Right lobe of liver (tissue), 6 donors: Measurements from ENCODE around the gene CANT1. TPM values are rescaled to one million over a fixed set of nuclear protein-coding genes. Genes with fewer than 3 reads are reported as not detected.

ENCODE experiments used
- ATAC-seq, 4 donors: fragments of 200-7000 bp; cut with Tn5 transposase; one replicate each; pipeline ENCODE4 v1.9.1; 2020; ENCODE audit warnings: mild to moderate bottlenecking in 4 of 4, moderate library complexity in 4 of 4
- DNase-seq, 3 donors: peaks; one replicate each; pipeline ENCODE4 v3.0.0-alpha.2; 2020
- H3K27ac ChIP-seq, 3 donors: fragments of 200-600 bp; one replicate each; pipeline ENCODE4 v1.8.0; 2022
- H3K27me3 ChIP-seq, 2 donors: fragments of 200-600 bp; one replicate each; pipeline ENCODE4 v1.8.0; 2022
- H3K36me3 ChIP-seq, 4 donors: fragments of 200-600 bp; sonication (generic) in 1 of 4; one replicate each; pipeline versions ENCODE4 v1.5.1 to v1.8.0; 2017 to 2022; ENCODE audit warnings: control low read depth in 1 of 4
- H3K4me1 ChIP-seq, 4 donors: fragments of 200-600 bp; sonication (generic) in 1 of 4; one replicate each; pipeline versions ENCODE4 v1.5.1 to v1.8.0; 2017 to 2022; ENCODE audit warnings: control low read depth in 1 of 4
- H3K4me3 ChIP-seq, 3 donors: fragments of 200-600 bp; one replicate each; pipeline ENCODE4 v1.8.0; 2022
- H3K9me3 ChIP-seq, 4 donors: fragments of 200-600 bp; sonication (generic) in 1 of 4; one replicate each; pipeline versions ENCODE4 v1.5.1 to v1.8.0; 2017 to 2022; ENCODE audit warnings: control low read depth in 1 of 4
- POLR2A ChIP-seq: fragments of 450-650 bp; IDR thresholded peaks from one replicate; pipeline ENCODE4 v1.6.1; 2017; ENCODE audit warnings: antibody characterized with exemption, mild to moderate bottlenecking
- WGBS: methylation state at CpG from one replicate; pipeline ENCODE4 v1.1.6; 2018; ENCODE audit warnings: low coverage, low lambda C conversion rate; ENCODE audit not compliant: insufficient coverage; ENCODE audit errors: missing lambda C conversion rate; 5-methylcytosine and 5-hydroxymethylcytosine counted together
- intact Hi-C, 2 donors: fragments of 100-400 bp; cut with DNase I; formaldehyde crosslinking; loops; one replicate each; pipeline versions ENCODE4 v1.11.2 to v1.14.1; 2022
- total RNA-seq, 6 experiments: library from RNA; depleted of rRNA in 2 of 6; stranded (reverse); fragments of >200 nt in 2 of 6; fragmentation: NEBNext Ultra II Directional in 3 of 6; extraction: Animal tissue kit (Norgen Biotek cat#: 25700) in 3 of 6; gene quantifications; one replicate each; pipeline versions ENCODE4 v1.1.0 to v1.2.4, GENCODE V29; 2016 to 2023
- TF ChIP-seq, protein P1 (sequence below), 4 donors: fragments of 200-600 bp in 3 of 4; fragments of 450-650 bp in 1 of 4; IDR thresholded peaks; one replicate each; pipeline versions ENCODE4 v1.5.1 to v1.8.0; 2016 to 2022; ENCODE audit warnings: antibody characterized with exemption in 4 of 4, mild to moderate bottlenecking in 2 of 4
- donor health status: DM: no; HTN: yes; CAD: no.
- donor health status: DM: no; HTN: no; CAD: no.
- donor health status: DM: no; HTN: no; CAD: no.
- donor health status: DM: no; HTN: yes; CAD: no.
- donor health status: DM: no; HTN: yes; CAD: no.

Gene CANT1
- total RNA-seq, 6 experiments from 2014 or later, result 15.6 to 26.3 (median 18.7) TPM

DNA sequence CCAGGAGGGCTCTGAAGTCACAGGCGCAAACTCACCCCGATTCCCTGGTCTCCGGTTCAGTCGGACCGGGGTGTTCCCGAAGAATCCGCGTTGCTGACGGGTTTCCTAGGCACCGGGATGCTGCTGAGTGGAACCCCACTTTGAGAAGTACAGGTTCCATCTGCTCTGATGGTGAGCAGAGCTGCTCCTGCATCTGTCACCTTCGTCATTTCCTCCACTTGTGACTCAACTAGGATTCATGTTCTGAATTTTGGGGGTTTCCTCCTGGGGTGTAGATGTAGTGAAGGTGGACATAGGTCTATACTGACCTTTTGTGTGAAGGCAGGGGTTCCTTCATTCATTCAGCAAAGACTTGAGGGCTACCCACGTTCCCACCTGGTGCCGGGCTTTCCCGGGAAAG is 54.9 kb downstream of the CANT1 start:
- H3K27me3 ChIP-seq, result no peaks in the 10 kb centered on the region
- no peaks in the 10 kb centered on the region for H3K36me3 ChIP-seq
- no peak for TF ChIP-seq POLR2A
- TF ChIP-seq, protein P1, sequence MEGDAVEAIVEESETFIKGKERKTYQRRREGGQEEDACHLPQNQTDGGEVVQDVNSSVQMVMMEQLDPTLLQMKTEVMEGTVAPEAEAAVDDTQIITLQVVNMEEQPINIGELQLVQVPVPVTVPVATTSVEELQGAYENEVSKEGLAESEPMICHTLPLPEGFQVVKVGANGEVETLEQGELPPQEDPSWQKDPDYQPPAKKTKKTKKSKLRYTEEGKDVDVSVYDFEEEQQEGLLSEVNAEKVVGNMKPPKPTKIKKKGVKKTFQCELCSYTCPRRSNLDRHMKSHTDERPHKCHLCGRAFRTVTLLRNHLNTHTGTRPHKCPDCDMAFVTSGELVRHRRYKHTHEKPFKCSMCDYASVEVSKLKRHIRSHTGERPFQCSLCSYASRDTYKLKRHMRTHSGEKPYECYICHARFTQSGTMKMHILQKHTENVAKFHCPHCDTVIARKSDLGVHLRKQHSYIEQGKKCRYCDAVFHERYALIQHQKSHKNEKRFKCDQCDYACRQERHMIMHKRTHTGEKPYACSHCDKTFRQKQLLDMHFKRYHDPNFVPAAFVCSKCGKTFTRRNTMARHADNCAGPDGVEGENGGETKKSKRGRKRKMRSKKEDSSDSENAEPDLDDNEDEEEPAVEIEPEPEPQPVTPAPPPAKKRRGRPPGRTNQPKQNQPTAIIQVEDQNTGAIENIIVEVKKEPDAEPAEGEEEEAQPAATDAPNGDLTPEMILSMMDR (IDR thresholded peaks at IDR 0.05), result no peak
- no peak overlapping the region for H3K27ac ChIP-seq
- H3K4me1 ChIP-seq, result no peaks in the 10 kb centered on the region
- intact Hi-C loops, result no loop called here
- no CpG with 5 or more reads among the region's 14 CpGs for WGBS
- no peak overlapping the region for H3K4me3 ChIP-seq
- no peaks in the 10 kb centered on the region for H3K9me3 ChIP-seq
- ATAC-seq, result no peak
- DNase-seq, result no peak

DNA sequence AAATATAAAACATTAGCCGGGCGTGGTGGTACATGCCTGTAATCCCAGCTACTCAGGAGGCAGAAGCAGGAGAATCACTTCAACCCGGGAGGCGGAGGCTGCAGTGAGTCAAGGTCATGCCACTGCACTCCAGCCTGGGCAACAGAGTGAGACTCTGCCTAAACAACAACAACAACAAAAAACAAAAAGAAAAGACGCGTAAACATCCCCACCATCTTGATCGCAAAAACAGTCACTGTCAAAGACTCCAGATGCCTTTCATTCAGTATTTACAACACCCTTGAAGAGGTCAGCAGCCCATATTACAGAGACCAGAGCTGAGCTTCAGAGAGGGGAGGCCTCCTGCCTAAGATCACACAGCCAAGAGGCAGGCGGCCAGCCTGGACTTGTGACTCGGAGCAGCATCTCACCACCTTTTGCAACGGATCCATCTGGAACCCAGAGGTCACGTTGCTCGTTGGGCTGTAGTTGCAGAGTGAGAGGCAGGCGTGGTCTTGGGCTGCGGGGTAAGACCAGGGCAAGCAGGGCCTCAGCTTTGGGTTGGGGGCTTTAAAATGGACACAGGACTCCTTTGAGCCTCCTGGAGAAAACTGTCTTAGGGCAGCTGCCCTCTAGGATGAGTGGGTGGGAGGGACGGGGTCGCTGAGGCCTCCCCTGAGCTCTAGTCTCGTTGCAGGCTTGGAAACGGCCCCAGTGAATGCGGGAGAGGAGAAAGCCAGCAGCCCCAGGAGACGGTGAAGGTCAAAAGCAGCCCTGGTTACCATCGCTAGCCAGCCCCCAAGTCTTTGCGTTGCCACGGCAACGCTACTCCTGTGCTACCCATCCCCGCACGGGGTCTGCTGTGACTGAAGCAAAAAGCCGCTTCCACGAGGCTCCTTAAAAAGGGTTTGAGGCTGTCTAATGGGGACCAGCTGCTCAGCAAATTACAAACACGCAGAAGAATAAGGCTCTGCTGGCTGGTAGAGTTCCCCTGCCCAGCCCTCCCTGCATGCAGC is 55.9 kb downstream of the CANT1 start:
- H3K27me3 ChIP-seq, result no peaks in the 10 kb centered on the region
- H3K27ac ChIP-seq, result no peak overlapping the region
- H3K36me3 ChIP-seq, result no peaks in the 10 kb centered on the region
- intact Hi-C loops, result no loop called here
- no peak for DNase-seq
- ATAC-seq, result no peak
- no peaks in the 10 kb centered on the region for H3K4me1 ChIP-seq
- no peaks in the 10 kb centered on the region for H3K9me3 ChIP-seq
- TF ChIP-seq, protein P1 (IDR thresholded peaks at IDR 0.05), result no peak
- no peak for TF ChIP-seq POLR2A
- WGBS, result 60% methylated on average over 14 of the region's 29 CpGs
- no peak overlapping the region for H3K4me3 ChIP-seq

DNA sequence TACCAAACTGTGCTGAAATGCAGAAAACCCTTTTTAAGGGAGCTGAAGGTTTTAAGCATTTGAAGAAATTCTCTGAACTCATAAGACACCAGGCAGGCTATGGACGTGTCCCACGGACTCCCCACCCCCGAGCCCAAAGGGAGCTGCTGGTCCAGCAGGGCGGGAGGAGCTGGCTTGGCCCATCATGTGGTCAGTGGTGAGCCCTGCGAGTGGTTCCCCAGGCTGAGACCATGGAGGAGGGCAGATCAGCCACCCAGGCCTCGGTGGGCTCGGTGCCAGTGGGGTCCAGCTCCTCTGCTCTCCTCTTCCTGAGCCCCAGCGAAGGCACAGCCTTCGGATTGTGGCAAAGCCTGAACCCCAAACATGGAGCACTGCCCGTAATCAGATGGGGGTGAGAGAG is 56.9 kb downstream of the CANT1 start:
- H3K9me3 ChIP-seq, result no peaks in the 10 kb centered on the region
- no peak overlapping the region for H3K4me3 ChIP-seq
- WGBS, result 60% methylated on average over 1 of the region's 10 CpGs
- no peaks in the 10 kb centered on the region for H3K4me1 ChIP-seq
- ATAC-seq, result no peak
- TF ChIP-seq, protein P1 (IDR thresholded peaks at IDR 0.05), result no peak
- TF ChIP-seq POLR2A, result no peak
- DNase-seq, result peak in 1 of 3 donors; percentile 44
- no peak overlapping the region for H3K27ac ChIP-seq
- intact Hi-C loops, result no loop called here
- H3K36me3 ChIP-seq, result no peaks in the 10 kb centered on the region
- no peaks in the 10 kb centered on the region for H3K27me3 ChIP-seq

DNA sequence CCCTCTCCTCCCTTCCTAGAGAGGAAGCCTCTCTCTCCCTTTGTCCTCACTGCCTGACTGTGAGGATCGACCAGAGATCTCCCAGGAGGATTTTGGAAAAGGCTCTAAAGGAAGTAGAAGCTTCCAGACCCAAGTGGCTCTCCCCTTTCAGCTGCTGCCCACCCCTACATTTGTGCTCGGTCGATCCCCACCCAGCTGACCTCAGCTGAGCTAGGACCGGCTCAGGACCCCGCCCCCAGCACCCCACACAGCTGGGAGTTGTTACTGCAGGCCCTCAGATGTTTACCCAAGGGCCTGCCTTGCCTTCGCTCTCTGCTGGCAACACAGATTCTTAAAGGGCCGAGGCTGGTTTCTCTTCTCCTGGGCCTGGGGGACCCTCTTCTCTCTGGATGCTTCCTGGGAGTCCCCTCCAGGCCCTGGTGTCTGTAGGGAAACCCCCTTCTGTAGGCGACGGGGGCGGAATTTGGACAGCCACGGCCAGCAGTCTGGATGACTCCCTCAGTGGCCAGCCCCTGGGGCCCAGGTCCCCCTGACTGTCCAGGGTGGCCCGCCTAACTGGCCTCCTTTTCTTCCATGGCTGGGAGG is 57.5 kb downstream of the CANT1 start:
- DNase-seq, result no peak
- no peak overlapping the region for H3K27ac ChIP-seq
- H3K27me3 ChIP-seq, result no peaks in the 10 kb centered on the region
- no peak for ATAC-seq
- no peaks in the 10 kb centered on the region for H3K36me3 ChIP-seq
- intact Hi-C loops, result no loop called here
- no peaks in the 10 kb centered on the region for H3K4me1 ChIP-seq
- TF ChIP-seq, protein P1 (IDR thresholded peaks at IDR 0.05), result no peak
- no peak for TF ChIP-seq POLR2A
- no peak overlapping the region for H3K4me3 ChIP-seq
- no peaks in the 10 kb centered on the region for H3K9me3 ChIP-seq
- WGBS, result 16% methylated on average over 5 of the region's 12 CpGs
